Ishikawa (cell line): ENCODE measurements around the gene NIPAL4.

Experiments
- CEBPB ChIP-seq: IDR thresholded peaks from 2 replicates; pipeline ENCODE4 v1.6.1; 2012
- CREB1 ChIP-seq: IDR thresholded peaks from 2 replicates; pipeline ENCODE4 v1.6.1; 2012; ENCODE audit warnings: low read depth
- EGR1 ChIP-seq: IDR thresholded peaks from 2 replicates; pipeline ENCODE4 v1.6.1; 2012
- EP300 ChIP-seq: IDR thresholded peaks from 2 replicates; pipeline ENCODE4 v1.6.1; 2012; ENCODE audit warnings: borderline replicate concordance
- FOXM1 ChIP-seq: IDR thresholded peaks from 2 replicates; pipeline ENCODE4 v1.6.1; 2012; ENCODE audit warnings: low read depth, borderline replicate concordance
- NFIC ChIP-seq: IDR thresholded peaks from 2 replicates; pipeline ENCODE4 v1.6.1; 2012
- RAD21 ChIP-seq: IDR thresholded peaks from 2 replicates; pipeline ENCODE4 v1.6.1; 2012; ENCODE audit warnings: low read depth
- TAF1 ChIP-seq: IDR thresholded peaks from 2 replicates; pipeline ENCODE4 v1.6.1; 2012; ENCODE audit warnings: low read depth, mild to moderate bottlenecking
- TCF12 ChIP-seq: IDR thresholded peaks from 2 replicates; pipeline ENCODE4 v1.6.1; 2012; ENCODE audit warnings: low read depth
- TEAD4 ChIP-seq: IDR thresholded peaks from 2 replicates; pipeline ENCODE4 v1.6.1; 2012
- YY1 ChIP-seq: IDR thresholded peaks from 2 replicates; pipeline ENCODE4 v1.6.1; 2012; ENCODE audit warnings: low read depth
- TF ChIP-seq, protein P1 (sequence below): IDR thresholded peaks from 2 replicates; pipeline ENCODE4 v1.6.1; 2012; ENCODE audit warnings: low read depth, mild to moderate bottlenecking
- TF ChIP-seq, protein P2 (sequence below): IDR thresholded peaks from 2 replicates; pipeline ENCODE4 v1.6.1; 2012
- TF ChIP-seq, protein P3 (sequence below): IDR thresholded peaks from 2 replicates; pipeline ENCODE4 v1.6.1; 2012

DNA sequence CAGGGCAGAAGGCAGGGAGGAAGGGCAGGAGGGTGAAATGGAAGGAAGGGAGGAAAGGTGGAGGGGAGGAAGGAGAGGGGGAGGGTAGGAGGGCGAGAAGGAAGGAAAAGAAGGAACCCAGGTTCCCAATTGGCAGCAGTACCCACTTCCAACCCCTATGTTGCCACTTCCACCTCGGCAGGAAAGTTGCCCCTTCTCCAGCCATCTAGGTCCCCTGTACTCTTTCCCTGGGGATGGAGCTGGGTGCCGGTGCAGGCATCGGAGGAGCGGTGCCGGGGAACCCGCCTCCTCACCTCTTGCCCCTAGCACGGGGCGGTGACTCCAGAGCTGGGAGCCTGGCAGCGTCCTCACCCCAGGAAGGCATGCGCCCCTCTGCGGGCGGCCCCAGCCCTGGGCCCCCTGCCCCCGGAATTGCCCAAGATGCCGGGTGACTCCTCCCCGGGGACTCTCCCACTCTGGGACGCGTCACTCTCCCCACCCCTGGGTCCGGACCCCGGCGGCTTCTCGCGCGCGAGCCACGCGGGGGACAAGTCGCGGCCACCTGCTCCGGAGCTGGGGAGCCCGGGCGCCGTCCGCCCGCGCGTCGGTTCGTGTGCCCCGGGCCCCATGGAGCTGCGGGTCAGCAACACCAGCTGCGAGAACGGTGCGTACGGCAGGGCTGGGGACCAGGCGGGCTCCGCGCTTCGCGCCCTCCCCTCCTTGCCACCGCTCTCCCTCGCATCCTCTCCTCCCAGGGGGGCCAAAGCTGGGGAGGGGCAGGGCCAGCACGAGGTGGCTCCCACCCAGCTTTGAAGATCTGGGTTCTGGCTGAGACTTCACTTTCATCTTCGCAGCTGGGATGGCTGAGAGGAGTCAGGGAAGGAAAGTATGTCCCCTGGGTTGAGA, at the start of gene NIPAL4:
- no peak for TF ChIP-seq CEBPB
- no peak for TF ChIP-seq EP300
- TF ChIP-seq RAD21, result no peak
- TF ChIP-seq, protein P1, sequence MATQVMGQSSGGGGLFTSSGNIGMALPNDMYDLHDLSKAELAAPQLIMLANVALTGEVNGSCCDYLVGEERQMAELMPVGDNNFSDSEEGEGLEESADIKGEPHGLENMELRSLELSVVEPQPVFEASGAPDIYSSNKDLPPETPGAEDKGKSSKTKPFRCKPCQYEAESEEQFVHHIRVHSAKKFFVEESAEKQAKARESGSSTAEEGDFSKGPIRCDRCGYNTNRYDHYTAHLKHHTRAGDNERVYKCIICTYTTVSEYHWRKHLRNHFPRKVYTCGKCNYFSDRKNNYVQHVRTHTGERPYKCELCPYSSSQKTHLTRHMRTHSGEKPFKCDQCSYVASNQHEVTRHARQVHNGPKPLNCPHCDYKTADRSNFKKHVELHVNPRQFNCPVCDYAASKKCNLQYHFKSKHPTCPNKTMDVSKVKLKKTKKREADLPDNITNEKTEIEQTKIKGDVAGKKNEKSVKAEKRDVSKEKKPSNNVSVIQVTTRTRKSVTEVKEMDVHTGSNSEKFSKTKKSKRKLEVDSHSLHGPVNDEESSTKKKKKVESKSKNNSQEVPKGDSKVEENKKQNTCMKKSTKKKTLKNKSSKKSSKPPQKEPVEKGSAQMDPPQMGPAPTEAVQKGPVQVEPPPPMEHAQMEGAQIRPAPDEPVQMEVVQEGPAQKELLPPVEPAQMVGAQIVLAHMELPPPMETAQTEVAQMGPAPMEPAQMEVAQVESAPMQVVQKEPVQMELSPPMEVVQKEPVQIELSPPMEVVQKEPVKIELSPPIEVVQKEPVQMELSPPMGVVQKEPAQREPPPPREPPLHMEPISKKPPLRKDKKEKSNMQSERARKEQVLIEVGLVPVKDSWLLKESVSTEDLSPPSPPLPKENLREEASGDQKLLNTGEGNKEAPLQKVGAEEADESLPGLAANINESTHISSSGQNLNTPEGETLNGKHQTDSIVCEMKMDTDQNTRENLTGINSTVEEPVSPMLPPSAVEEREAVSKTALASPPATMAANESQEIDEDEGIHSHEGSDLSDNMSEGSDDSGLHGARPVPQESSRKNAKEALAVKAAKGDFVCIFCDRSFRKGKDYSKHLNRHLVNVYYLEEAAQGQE, result no peak
- TF ChIP-seq TEAD4, result no peak
- no peak for TF ChIP-seq NFIC
- TF ChIP-seq CREB1, result no peak
- TF ChIP-seq TAF1, result no peak
- TF ChIP-seq, protein P2, sequence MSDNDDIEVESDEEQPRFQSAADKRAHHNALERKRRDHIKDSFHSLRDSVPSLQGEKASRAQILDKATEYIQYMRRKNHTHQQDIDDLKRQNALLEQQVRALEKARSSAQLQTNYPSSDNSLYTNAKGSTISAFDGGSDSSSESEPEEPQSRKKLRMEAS, result no peak
- TF ChIP-seq EGR1, result no peak
- TF ChIP-seq YY1, result no peak
- TF ChIP-seq TCF12, result no peak
- TF ChIP-seq, protein P3, sequence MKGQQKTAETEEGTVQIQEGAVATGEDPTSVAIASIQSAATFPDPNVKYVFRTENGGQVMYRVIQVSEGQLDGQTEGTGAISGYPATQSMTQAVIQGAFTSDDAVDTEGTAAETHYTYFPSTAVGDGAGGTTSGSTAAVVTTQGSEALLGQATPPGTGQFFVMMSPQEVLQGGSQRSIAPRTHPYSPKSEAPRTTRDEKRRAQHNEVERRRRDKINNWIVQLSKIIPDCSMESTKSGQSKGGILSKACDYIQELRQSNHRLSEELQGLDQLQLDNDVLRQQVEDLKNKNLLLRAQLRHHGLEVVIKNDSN, result no peak
- TF ChIP-seq FOXM1, result no peak
